Kidney (tissue), 14 donors: ENCODE measurements around the gene NUCB1. TPM values are rescaled to one million over a fixed set of nuclear protein-coding genes. Genes with fewer than 3 reads are reported as not detected.
"Not testable (repeated sequence)": the region's sequence is repeated elsewhere in the genome, so short reads cannot be mapped to it uniquely, and the experiment has no call there.

Experiments used
- DNase-seq, 5 donors: peaks; one replicate each; pipeline ENCODE4 v3.0.0-alpha.2; 2013 to 2020
- FAIRE-seq: peaks from 2 replicates; lab custom pipeline; 2012; peaks lifted over from hg19 to GRCh38; lab: Jason Lieb, UNC
- H3K27ac ChIP-seq, 2 donors: one replicate each; pipeline ENCODE4 v1.7.0; 2013; ENCODE audit warnings: low read depth in 2 of 2, low read length in 2 of 2, inconsistent platforms in 1 of 2
- H3K27me3 ChIP-seq: one replicate; pipeline ENCODE4 v1.7.1; 2013; ENCODE audit warnings: low read length, inconsistent platforms; ENCODE audit not compliant: control insufficient read depth, insufficient read depth
- H3K36me3 ChIP-seq, 3 donors: one replicate each; pipeline versions ENCODE4 v1.7.0 to v1.7.1; 2013; ENCODE audit warnings: low read length in 3 of 3, control low read depth in 1 of 3, inconsistent platforms in 1 of 3; ENCODE audit not compliant: insufficient read depth in 3 of 3, control insufficient read depth in 2 of 3
- H3K4me1 ChIP-seq, 3 donors: one replicate each; pipeline versions ENCODE4 v1.7.0 to v1.7.1; 2013; ENCODE audit warnings: low read length in 3 of 3, inconsistent platforms in 1 of 3, low read depth in 1 of 3; ENCODE audit not compliant: control insufficient read depth in 2 of 3, insufficient read depth in 2 of 3
- H3K4me3 ChIP-seq, 3 donors: one replicate each; pipeline versions ENCODE4 v1.7.0 to v1.8.1; 2013; ENCODE audit warnings: low read length in 3 of 3, control low read depth in 1 of 3, inconsistent platforms in 1 of 3
- H3K9ac ChIP-seq, 3 donors: one replicate each; pipeline versions ENCODE4 v1.7.0 to v1.7.1; 2013; ENCODE audit warnings: low read length in 3 of 3, control low read depth in 1 of 3, inconsistent platforms in 1 of 3
- H3K9me3 ChIP-seq, 3 donors: one replicate each; pipeline versions ENCODE4 v1.7.0 to v1.7.1; 2013; ENCODE audit warnings: low read length in 3 of 3, control low read depth in 1 of 3, inconsistent platforms in 1 of 3; ENCODE audit not compliant: control insufficient read depth in 2 of 3, insufficient read depth in 1 of 3
- CTCF ChIP-seq: IDR thresholded peaks from 3 replicates; pipeline ENCODE4 v1.5.1; 2012; ENCODE audit warnings: mild to moderate bottlenecking, moderate library complexity, borderline replicate concordance; ENCODE audit not compliant: insufficient read depth; ENCODE audit errors: extremely low read depth
- intact Hi-C: fragments of 100-400 bp; cut with DNase I; formaldehyde crosslinking; loops from one replicate; pipeline ENCODE4 v1.11.1; 2022
- polyA plus RNA-seq: library from polyadenylated mRNA; stranded (reverse); fragments of 350-450 nt; fragmentation: Illumina TruSeq; extraction: RNeasy Lipid Tissue Mini Kit (QIAGEN cat#74804); gene quantifications from one replicate; pipeline ENCODE4 v1.2.3, GENCODE V29; 2014; ENCODE audit warnings: low read depth, low replicate concordance; ENCODE audit not compliant: insufficient read depth
- total RNA-seq: library from RNA; stranded (reverse); fragmentation: NEBNext Ultra II Directional; extraction: Animal tissue kit (Norgen Biotek cat#: 25700); gene quantifications from one replicate; pipeline ENCODE4 v1.2.1, GENCODE V29; 2021
- donor health status: control.
- donor health status: control.
- donor health status: control.
- donor health status: control.
- donor health status: control.
- donor health status: DM: yes; HTN: yes; CAD: no.
- donor health status: Normal renal cell carcinoma (clear cell type).

Gene NUCB1
- total and polyA plus RNA-seq, 2 donors from 2014 or later: 265 to 503 TPM

DNA sequence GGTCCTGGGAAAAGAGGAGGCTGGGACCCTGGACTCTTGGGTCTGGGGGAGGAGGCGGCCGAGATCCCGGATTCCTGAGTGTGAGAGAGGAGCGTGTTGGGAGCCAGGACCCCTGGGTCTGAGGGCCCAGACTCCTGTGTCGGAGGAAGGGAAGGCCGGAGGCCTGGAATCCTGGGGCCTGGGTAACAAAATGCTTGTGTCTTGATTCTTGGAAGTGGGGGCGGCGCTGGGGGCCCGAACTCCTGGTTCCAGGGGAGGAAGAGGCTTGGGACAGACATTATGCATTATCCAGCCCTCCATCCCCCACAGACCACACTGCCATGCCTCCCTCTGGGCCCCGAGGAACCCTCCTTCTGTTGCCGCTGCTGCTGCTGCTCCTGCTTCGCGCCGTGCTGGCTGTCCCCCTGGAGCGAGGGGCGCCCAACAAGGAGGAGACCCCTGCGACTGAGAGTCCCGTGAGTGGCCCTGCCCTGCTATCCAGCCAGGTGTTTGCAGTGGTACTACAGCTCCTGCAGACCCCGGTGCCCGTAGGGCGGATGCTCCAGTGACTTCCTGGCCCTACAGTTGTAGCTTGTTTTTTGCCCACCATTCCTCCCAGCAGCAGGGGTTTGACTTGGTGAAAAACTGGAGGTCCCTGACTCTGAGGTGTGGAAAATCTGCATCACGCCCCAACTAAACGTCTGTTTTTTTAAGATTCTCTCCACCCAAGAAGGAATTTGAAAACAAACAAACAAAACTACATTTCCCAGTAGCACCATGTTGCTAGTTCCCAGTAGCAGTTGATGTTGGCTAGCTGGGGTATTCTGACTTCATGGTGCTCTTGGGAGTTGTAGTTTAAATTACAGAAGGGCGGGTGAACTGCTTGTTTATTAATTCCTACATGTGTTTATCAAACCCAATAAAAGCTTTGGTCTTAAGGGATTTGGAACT is 630 bp downstream of the NUCB1 start:
- Histone ChIP-seq H3K36me3 (peaks cover 0 to 11% (median 8%) of the 10 kb centered on the region in 3 donors), H3K9me3 (no peaks in the 10 kb centered on the region), H3K27ac (peak overlapping the region; percentile 71 to 95), H3K27me3 (no peaks in the 10 kb centered on the region), H3K4me1 (peaks cover 0 to 10% (median 3%) of the 10 kb centered on the region in 3 donors), H3K4me3 (peak overlapping the region; percentile 60 to 78 (median 62)), H3K9ac (peak overlapping the region; percentile 46 to 99 (median 57))
- peak in 3 of 5 donors; percentile 21 to 81 (median 46) for DNase-seq
- TF ChIP-seq CTCF: no peak
- FAIRE-seq: no peak
- intact Hi-C loops: no loop called here

GRCh38 chr19:48902291-48902690 is 2.2 kb downstream of the NUCB1 start:
- Histone ChIP-seq H3K36me3 (peaks cover 2 to 11% (median 8%) of the 10 kb centered on the region in 3 donors), H3K4me1 (peaks cover 0 to 10% (median 3%) of the 10 kb centered on the region in 3 donors)
- H3K27me3 ChIP-seq, FAIRE-seq, H3K4me3 ChIP-seq, H3K9me3 ChIP-seq, H3K27ac ChIP-seq, intact Hi-C loops, DNase-seq, H3K9ac ChIP-seq: not testable (repeated sequence)

- FAIRE-seq, H3K4me3 ChIP-seq, H3K9ac ChIP-seq, H3K27ac ChIP-seq, H3K27me3 ChIP-seq, intact Hi-C loops, DNase-seq, H3K9me3 ChIP-seq: not testable (repeated sequence)
- H3K36me3 ChIP-seq: peaks cover 2 to 15% (median 10%) of the 10 kb centered on the region in 3 donors
- H3K4me1 ChIP-seq: peaks cover 0 to 15% (median 6%) of the 10 kb centered on the region in 3 donors
These were observed 3.7 kb downstream of the NUCB1 start for GRCh38 chr19:48903788-48904187.

GRCh38 chr19:48905664-48906063 is 5.6 kb downstream of the NUCB1 start:
- Histone ChIP-seq H3K4me1 (peaks cover 0 to 15% (median 6%) of the 10 kb centered on the region in 3 donors), H3K9ac (no peak overlapping the region), H3K27ac (no peak overlapping the region), H3K4me3 (no peak overlapping the region), H3K9me3 (no peaks in the 10 kb centered on the region), H3K36me3 (peaks cover 4 to 17% (median 14%) of the 10 kb centered on the region in 3 donors), H3K27me3 (no peaks in the 10 kb centered on the region)
- DNase-seq (no peak), FAIRE-seq (no peak)
- no peak for TF ChIP-seq CTCF
- intact Hi-C loops: no loop called here
